H9 (cell line): ENCODE results near the gene THSD7B. TPM values are rescaled to one million over a fixed set of nuclear protein-coding genes. Genes with fewer than 3 reads are reported as not detected.

ENCODE experiments used
- DNase-seq: peaks from one replicate; pipeline ENCODE4 v3.0.0-alpha.2; 2017
- H2AFZ ChIP-seq: one replicate; pipeline ENCODE4 v1.6.1; 2013; ENCODE audit warnings: mild to moderate bottlenecking, low read length, control low read depth, moderate library complexity
- H2AK5ac ChIP-seq: 2 replicates; pipeline ENCODE4 v1.6.1; 2013; ENCODE audit warnings: low read length, control low read depth, mixed read lengths; ENCODE audit not compliant: insufficient read length
- H2BK120ac ChIP-seq: one replicate; pipeline ENCODE4 v1.6.1; 2013; ENCODE audit warnings: low read depth, mild to moderate bottlenecking, low read length, control low read depth, inconsistent platforms; ENCODE audit not compliant: poor library complexity, severe bottlenecking
- H2BK12ac ChIP-seq: 2 replicates; pipeline ENCODE4 v1.6.1; 2013; ENCODE audit warnings: low read length, control low read depth, mixed read lengths, low read depth; ENCODE audit not compliant: insufficient read length
- H2BK15ac ChIP-seq: 2 replicates; pipeline ENCODE4 v1.6.1; 2013; ENCODE audit warnings: low read depth, low read length, control low read depth
- H2BK20ac ChIP-seq: one replicate; pipeline ENCODE4 v1.6.1; 2013; ENCODE audit warnings: low read depth, mild to moderate bottlenecking, low read length, control low read depth, inconsistent platforms; ENCODE audit not compliant: poor library complexity, severe bottlenecking
- H2BK5ac ChIP-seq: 2 replicates; pipeline ENCODE4 v1.6.1; 2013; ENCODE audit warnings: low read length, control low read depth, mixed read lengths; ENCODE audit not compliant: insufficient read length
- H3K14ac ChIP-seq: 2 replicates; pipeline ENCODE4 v1.6.1; 2013; ENCODE audit warnings: low read length, control low read depth; ENCODE audit not compliant: insufficient read depth
- H3K18ac ChIP-seq: 2 replicates; pipeline ENCODE4 v1.6.1; 2013; ENCODE audit warnings: low read depth, mild to moderate bottlenecking, mixed read lengths, low read length, control low read depth; ENCODE audit not compliant: insufficient read length
- H3K23ac ChIP-seq: 2 replicates; pipeline ENCODE4 v1.6.1; 2013; ENCODE audit warnings: low read length, control low read depth, mixed read lengths, low read depth; ENCODE audit not compliant: insufficient read length
- H3K23me2 ChIP-seq: 2 replicates; pipeline ENCODE4 v1.6.1; 2013; ENCODE audit warnings: low read depth, mild to moderate bottlenecking, mixed read lengths, low read length, control low read depth; ENCODE audit not compliant: insufficient read length, poor library complexity, severe bottlenecking
- H3K27ac ChIP-seq: 2 replicates; pipeline ENCODE4 v1.5.1; 2013; ENCODE audit warnings: low read length, control low read depth, mixed read lengths, low read depth; ENCODE audit not compliant: insufficient read length
- H3K27me3 ChIP-seq: 2 replicates; pipeline ENCODE4 v1.6.1; 2013; ENCODE audit warnings: low read length, control low read depth, inconsistent platforms; ENCODE audit not compliant: insufficient read depth
- H3K4ac ChIP-seq: 2 replicates; pipeline ENCODE4 v1.6.1; 2013; ENCODE audit warnings: low read depth, mild to moderate bottlenecking, control low read depth, inconsistent platforms, low read length, moderate library complexity
- H3K4me1 ChIP-seq: 2 replicates; pipeline ENCODE4 v1.6.1; 2013; ENCODE audit warnings: low read length, control low read depth, inconsistent platforms; ENCODE audit not compliant: insufficient read depth
- H3K4me2 ChIP-seq: 2 replicates; pipeline ENCODE4 v1.6.1; 2013; ENCODE audit warnings: low read length, control low read depth, mixed read lengths; ENCODE audit not compliant: insufficient read length, insufficient read depth
- H3K56ac ChIP-seq: 2 replicates; pipeline ENCODE4 v1.6.1; 2013; ENCODE audit warnings: low read depth, mild to moderate bottlenecking, mixed read lengths, low read length, control low read depth; ENCODE audit not compliant: insufficient read length
- H3K79me1 ChIP-seq: 2 replicates; pipeline ENCODE4 v1.6.1; 2013; ENCODE audit warnings: low read depth, mild to moderate bottlenecking, moderate library complexity, low read length, control low read depth, inconsistent platforms; ENCODE audit not compliant: insufficient read depth, poor library complexity, severe bottlenecking
- H3K79me2 ChIP-seq: 2 replicates; pipeline ENCODE4 v1.6.1; 2013; ENCODE audit warnings: low read length, control low read depth, inconsistent platforms; ENCODE audit not compliant: insufficient read depth
- H3K9ac ChIP-seq: 2 replicates; pipeline ENCODE4 v1.6.1; 2013; ENCODE audit warnings: low read length, control low read depth, mixed read lengths; ENCODE audit not compliant: insufficient read length; ENCODE audit errors: extremely low read depth
- H3K9me3 ChIP-seq: one replicate; pipeline ENCODE4 v1.6.1; 2013; ENCODE audit warnings: low read depth, low read length, inconsistent platforms; ENCODE audit not compliant: control insufficient read depth
- H3T11ph ChIP-seq: one replicate; pipeline ENCODE4 v1.6.1; 2013; ENCODE audit warnings: mild to moderate bottlenecking, low read length, control low read depth, inconsistent platforms
- H4K20me1 ChIP-seq: one replicate; pipeline ENCODE4 v1.6.1; 2013; ENCODE audit not compliant: control insufficient read depth, insufficient read length, insufficient read depth
- H4K5ac ChIP-seq: 2 replicates; pipeline ENCODE4 v1.6.1; 2013; ENCODE audit warnings: low read depth, mild to moderate bottlenecking, mixed read lengths, low read length, control low read depth; ENCODE audit not compliant: insufficient read length
- H4K8ac ChIP-seq: replicated peaks from 2 replicates; pipeline ENCODE4 v1.6.1; 2013; ENCODE audit warnings: low read length, control low read depth, mixed read lengths, low read depth; ENCODE audit not compliant: insufficient read length
- H4K91ac ChIP-seq: 2 replicates; pipeline ENCODE4 v1.6.1; 2013; ENCODE audit warnings: low read depth, mild to moderate bottlenecking, moderate library complexity, mixed read lengths, low read length, control low read depth; ENCODE audit not compliant: insufficient read length
- H3K27ac Mint-ChIP-seq, 3 experiments: 2 replicates in 2 of 3; 3 replicates in 1 of 3; pipeline ENCODE4 v1.8.0; 2020 to 2021; ENCODE audit warnings: mixed read lengths in 3 of 3, mild to moderate bottlenecking in 1 of 3, moderate library complexity in 1 of 3
- H3K27me3 Mint-ChIP-seq: 2 replicates; pipeline ENCODE4 v1.8.0; 2021; ENCODE audit warnings: low read depth, mild to moderate bottlenecking, moderate library complexity, mixed read lengths
- H3K36me3 Mint-ChIP-seq, 3 experiments: 2 replicates in 2 of 3; 3 replicates in 1 of 3; pipeline ENCODE4 v1.8.0; 2020 to 2021; ENCODE audit warnings: low read depth in 3 of 3, mixed read lengths in 3 of 3; ENCODE audit not compliant: insufficient read depth in 1 of 3
- H3K4me1 Mint-ChIP-seq, 2 experiments: 2 replicates each; pipeline ENCODE4 v1.8.0; 2020; ENCODE audit warnings: mixed read lengths in 2 of 2
- H3K4me3 Mint-ChIP-seq, 2 experiments: 2 replicates in 1 of 2; 3 replicates in 1 of 2; pipeline ENCODE4 v1.8.0; 2020 to 2021; ENCODE audit warnings: mild to moderate bottlenecking in 2 of 2, mixed read lengths in 2 of 2, moderate library complexity in 1 of 2
- H3K9me3 Mint-ChIP-seq, 2 experiments: 2 replicates in 1 of 2; 3 replicates in 1 of 2; pipeline ENCODE4 v1.8.0; 2020; ENCODE audit warnings: mild to moderate bottlenecking in 2 of 2, mixed read lengths in 2 of 2, moderate library complexity in 1 of 2
- CTCF ChIP-seq: fragments of 200-600 bp; sonication (generic); conservative IDR thresholded peaks from 3 replicates; pipeline ENCODE4 v1.8.0; 2021; ENCODE audit warnings: antibody characterized with exemption, mild to moderate bottlenecking
- total RNA-seq: library from RNA; stranded (reverse); gene quantifications from 2 replicates; pipeline ENCODE4 v1.2.1, GENCODE V29; 2021

The THSD7B gene
- total RNA-seq, 1 experiment from 2014 or later, result 0.85 TPM

- no peak overlapping the region for H2BK5ac ChIP-seq
- H3K4me2 ChIP-seq, result no peak overlapping the region
- Mint-ChIP-seq H3K27me3 (no peaks in the 10 kb centered on the region; the same call in 1 of the 2 replicates), H3K9me3 (no peaks in the 10 kb centered on the region; a peak in 1 of 5 replicates), H3K4me1 (peaks cover 8 to 11% of the 10 kb centered on the region in 2 experiments), H3K27ac (no peak overlapping the region), H3K4me3 (no peak overlapping the region), H3K36me3 (peaks cover 0 to 6% (median 2%) of the 10 kb centered on the region in 3 experiments; a peak in 3 of 7 replicates)
- H3K4ac ChIP-seq, result no peak overlapping the region
- TF ChIP-seq CTCF, result no peak
- H3T11ph ChIP-seq, result no peak overlapping the region
- no peak overlapping the region for H3K27ac ChIP-seq
- H3K9ac ChIP-seq, result no peak overlapping the region
- no peak overlapping the region for H2BK120ac ChIP-seq
- H2BK20ac ChIP-seq, result no peak overlapping the region
- H3K23ac ChIP-seq, result no peak overlapping the region
- H3K23me2 ChIP-seq, result no peaks in the 10 kb centered on the region
- DNase-seq, result no peak
- H2BK15ac ChIP-seq, result no peak overlapping the region
- H3K56ac ChIP-seq, result no peak overlapping the region
- H3K4me1 ChIP-seq, result no peaks in the 10 kb centered on the region
- no peaks in the 10 kb centered on the region for H3K9me3 ChIP-seq
- no peak overlapping the region for H3K18ac ChIP-seq
- no peak overlapping the region for H3K14ac ChIP-seq
- H3K27me3 ChIP-seq, result no peaks in the 10 kb centered on the region
- H2AK5ac ChIP-seq, result no peak overlapping the region
- H2BK12ac ChIP-seq, result no peak overlapping the region
- no peak overlapping the region for H4K5ac ChIP-seq
- no peaks in the 10 kb centered on the region for H3K79me2 ChIP-seq
- H3K79me1 ChIP-seq, result no peaks in the 10 kb centered on the region
- H2AFZ ChIP-seq, result no peak overlapping the region
- H4K20me1 ChIP-seq, result no peaks in the 10 kb centered on the region
- H4K91ac ChIP-seq, result no peak overlapping the region
- H4K8ac ChIP-seq, result no peak overlapping the region
Measured at GRCh38 chr2:137138263-137138662, 372.9 kb downstream of the THSD7B start.
